PC-9 (cell line): Measurements from ENCODE around the gene POLD2.

Experiments used
- CTCF ChIP-seq: fragments of 200-600 bp; sonication (generic); conservative IDR thresholded peaks from 2 replicates; pipeline ENCODE4 v1.6.1; 2017; ENCODE audit warnings: mixed run types, antibody characterized with exemption, mild to moderate bottlenecking, moderate library complexity
- EZH2 ChIP-seq: fragments of 200-600 bp; sonication (generic); IDR thresholded peaks from 2 replicates; pipeline ENCODE4 v1.8.0; 2017; ENCODE audit warnings: antibody characterized with exemption, low read depth

DNA sequence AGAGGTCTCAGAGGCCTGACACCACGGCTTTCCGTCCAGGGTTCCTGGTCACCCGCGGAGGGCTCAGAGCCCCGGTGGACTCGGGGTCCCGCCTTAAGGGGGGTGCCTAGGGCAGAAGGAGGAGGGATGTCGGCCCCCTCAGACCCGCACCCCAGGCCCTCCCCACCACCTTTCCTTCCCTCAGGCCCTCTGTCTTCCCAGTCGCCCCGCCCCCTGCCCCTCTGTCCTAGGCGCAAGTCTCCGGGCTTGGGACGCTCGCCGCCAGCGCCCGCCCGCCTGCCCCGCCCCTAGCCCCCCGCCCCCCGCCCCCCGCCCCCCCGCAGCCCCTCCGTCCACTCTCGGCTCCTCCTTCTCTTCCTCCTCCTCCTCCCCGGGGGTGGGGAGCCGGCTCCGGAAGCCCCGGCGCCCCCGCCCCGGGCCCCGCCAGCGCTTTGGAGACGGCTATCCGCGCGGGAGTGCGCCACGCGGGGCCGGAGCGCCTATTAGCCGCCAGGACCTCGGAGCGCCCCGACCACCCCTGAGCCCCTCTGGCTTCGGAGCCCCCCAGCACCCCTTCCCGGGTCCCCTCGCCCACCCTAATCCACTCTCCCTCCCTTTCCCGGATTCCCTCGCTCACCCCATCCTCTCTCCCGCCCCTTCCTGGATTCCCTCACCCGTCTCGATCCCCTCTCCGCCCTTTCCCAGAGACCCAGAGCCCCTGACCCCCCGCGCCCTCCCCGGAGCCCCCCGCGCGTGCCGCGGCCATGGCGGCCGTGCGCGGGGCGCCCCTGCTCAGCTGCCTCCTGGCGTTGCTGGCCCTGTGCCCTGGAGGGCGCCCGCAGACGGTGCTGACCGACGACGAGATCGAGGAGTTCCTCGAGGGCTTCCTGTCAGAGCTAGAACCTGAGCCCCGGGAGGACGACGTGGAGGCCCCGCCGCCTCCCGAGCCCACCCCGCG is 19.2 kb downstream of the POLD2 start, which contains the start of gene AEBP1:
- no peak for TF ChIP-seq CTCF
- TF ChIP-seq EZH2, result no peak
